ENCODE results near the gene MAGEA8. TPM values are rescaled to one million over a fixed set of nuclear protein-coding genes. Genes with fewer than 3 reads are reported as not detected.

MAGEA8 gene
- total and polyA plus RNA-seq, 2 experiments from 2014 or later = not detected

- Histone ChIP-seq H2AFZ (no peak overlapping the region), H3K4me2 (no peak overlapping the region), H3K36me3 (ENCODE audit: insufficient read depth) (no peaks in the 10 kb centered on the region), H3K4me3 (no peak overlapping the region), H3K27me3 (ENCODE audit: insufficient read depth) (no peaks in the 10 kb centered on the region), H3K9me2 (ENCODE audit: insufficient read depth) (no peaks in the 10 kb centered on the region), H3F3A (replicated peaks; ENCODE audit: low read depth) (no peaks in the 10 kb centered on the region), H3K27ac (ENCODE audit: low read depth) (no peak overlapping the region), H4K20me1 (replicated peaks; ENCODE audit: insufficient read depth) (no peaks in the 10 kb centered on the region), H3K4me1 (ENCODE audit: insufficient read depth) (peaks cover 4% of the 10 kb centered on the region; the same call in 1 of the 2 replicates), H3K79me2 (replicated peaks; ENCODE audit: insufficient read depth) (no peaks in the 10 kb centered on the region)
- Mint-ChIP-seq H3K4me3 (no peak overlapping the region), H3K9me3 (peaks cover 7% of the 10 kb centered on the region; the same call in 1 of the 3 replicates), H3K27ac (no peak overlapping the region), H3K4me1 (peaks cover 19% of the 10 kb centered on the region), H3K27me3 (ENCODE audit: insufficient read depth, low read depth, poor library complexity) (no peaks in the 10 kb centered on the region), H3K36me3 (ENCODE audit: low read depth) (peaks cover 8% of the 10 kb centered on the region; the same call in 2 of the 3 replicates)
- ATAC-seq (no peak), DNase-seq (ENCODE audit: low spot score) (no peak)
- no peak for TF ChIP-seq STAT1 (IDR thresholded peaks at IDR 0.05; ENCODE audit: unreplicated experiment)
- no peak for TF ChIP-seq NANOG (IDR thresholded peaks at IDR 0.05; ENCODE audit: borderline replicate concordance)
- TF ChIP-seq POLR2AphosphoS5 (IDR thresholded peaks at IDR 0.05; ENCODE audit: low read depth) = no peak
- no peak for TF ChIP-seq EZH2phosphoT487 (IDR thresholded peaks at IDR 0.05; ENCODE audit: unreplicated experiment)
- no peak for TF ChIP-seq ZNF462 (CRISPR knock-in tag; IDR thresholded peaks at IDR 0.05)
- TF ChIP-seq EZH2 (IDR thresholded peaks at IDR 0.05; ENCODE audit: low read depth, unreplicated experiment) = no peak
- TF ChIP-seq CREB1 (CRISPR knock-in tag; IDR thresholded peaks at IDR 0.05; ENCODE audit: low read depth) = no peak
- TF ChIP-seq CTCF (conservative IDR thresholded peaks at IDR 0.05; ENCODE audit: low read depth in 2 of 2) = no peak
- TF ChIP-seq ZNF331 (CRISPR knock-in tag; IDR thresholded peaks at IDR 0.05; ENCODE audit: low read depth) = no peak
- no peak for TF ChIP-seq JUNB (IDR thresholded peaks at IDR 0.05; ENCODE audit: unreplicated experiment)
- TF ChIP-seq REST (IDR thresholded peaks at IDR 0.05; ENCODE audit: unreplicated experiment) = no peak
- TF ChIP-seq ETS1 (IDR thresholded peaks at IDR 0.05) = no peak
- no peak for TF ChIP-seq ZNF114 (CRISPR knock-in tag; IDR thresholded peaks at IDR 0.05)
These were observed 22.4 kb upstream of the MAGEA8 start for GRCh38 chrX:149858592-149858991.

Data from GM23338 (cell line).